PC-9 (cell line): ENCODE data around the gene RAP1GAP2.

ENCODE experiments used
- CTCF ChIP-seq: fragments of 200-600 bp; sonication (generic); conservative IDR thresholded peaks from 2 replicates; pipeline ENCODE4 v1.6.1; 2017; ENCODE audit warnings: mixed run types, antibody characterized with exemption, mild to moderate bottlenecking, moderate library complexity
- EZH2 ChIP-seq: fragments of 200-600 bp; sonication (generic); IDR thresholded peaks from 2 replicates; pipeline ENCODE4 v1.8.0; 2017; ENCODE audit warnings: antibody characterized with exemption, low read depth

GRCh38 chr17:2932946-2933345, 136.7 kb downstream of the RAP1GAP2 start:
- no peak for TF ChIP-seq CTCF
- TF ChIP-seq EZH2 = no peak
